Body of pancreas (tissue), 4 donors: ENCODE measurements around the gene NEK7. TPM values are rescaled to one million over a fixed set of nuclear protein-coding genes. Genes with fewer than 3 reads are reported as not detected.

ENCODE experiments used
- ATAC-seq: fragments of 150-250 bp; one replicate; pipeline ENCODE4 v1.9.1; 2016
- DNase-seq, 4 donors: peaks; one replicate each; pipeline ENCODE4 v3.0.0-alpha.2; 2019
- H3K27ac ChIP-seq, 4 donors: fragments of 200-600 bp; sonication (generic); 1 replicate in 3 of 4; 2 replicates in 1 of 4; pipeline versions ENCODE4 v1.5.1 to v1.6.1; 2016 to 2019; ENCODE audit warnings: mild to moderate bottlenecking in 1 of 4, mixed read lengths in 1 of 4, moderate library complexity in 1 of 4
- H3K27me3 ChIP-seq, 2 donors: fragments of 200-600 bp; sonication (generic); one replicate each; pipeline ENCODE4 v1.6.0; 2016; ENCODE audit warnings: mild to moderate bottlenecking in 1 of 2
- H3K36me3 ChIP-seq, 2 donors: fragments of 200-600 bp; sonication (generic); replicated peaks in 1 of 2; 2 replicates each; pipeline ENCODE4 v1.5.1; 2016; ENCODE audit warnings: low read depth in 2 of 2; ENCODE audit not compliant: insufficient read depth in 1 of 2
- H3K4me1 ChIP-seq: fragments of 200-600 bp; sonication (generic); one replicate; pipeline ENCODE4 v1.6.0; 2016
- H3K4me3 ChIP-seq, 2 donors: fragments of 200-600 bp; sonication (generic); 1 replicate in 1 of 2; 2 replicates in 1 of 2; pipeline ENCODE4 v1.5.1; 2016 to 2019
- H3K9me3 ChIP-seq, 3 donors: fragments of 200-600 bp; sonication (generic); 1 replicate in 2 of 3; 2 replicates in 1 of 3; pipeline ENCODE4 v1.5.1; 2016
- POLR2A ChIP-seq, 3 donors: fragments of 450-650 bp; IDR thresholded peaks; one replicate each; pipeline ENCODE4 v1.6.1; 2016; ENCODE audit warnings: antibody characterized with exemption in 3 of 3, mild to moderate bottlenecking in 2 of 3
- WGBS, 2 donors: methylation state at CpG; one replicate each; pipeline ENCODE4 v1.1.5; 2017; 5-methylcytosine and 5-hydroxymethylcytosine counted together
- intact Hi-C: fragments of 100-400 bp; cut with DNase I; formaldehyde crosslinking; loops from one replicate; pipeline ENCODE4 v1.15.1; 2023
- total RNA-seq, 2 donors: library from RNA; depleted of rRNA; stranded (reverse); fragments of >200 nt; gene quantifications; one replicate each; pipeline ENCODE4 v1.1.0, GENCODE V29; 2016
- TF ChIP-seq, protein P1 (sequence below), 7 experiments: fragments of 450-650 bp in 4 of 7; fragments of 200-600 bp in 3 of 7; sonication (generic) in 3 of 7; IDR thresholded peaks; one replicate each; pipeline ENCODE4 v1.5.1; 2016 to 2019; ENCODE audit warnings: antibody characterized with exemption in 7 of 7

NEK7 gene
- total RNA-seq, 2 donors from 2014 or later, result 39.2 to 49.5 TPM

DNA sequence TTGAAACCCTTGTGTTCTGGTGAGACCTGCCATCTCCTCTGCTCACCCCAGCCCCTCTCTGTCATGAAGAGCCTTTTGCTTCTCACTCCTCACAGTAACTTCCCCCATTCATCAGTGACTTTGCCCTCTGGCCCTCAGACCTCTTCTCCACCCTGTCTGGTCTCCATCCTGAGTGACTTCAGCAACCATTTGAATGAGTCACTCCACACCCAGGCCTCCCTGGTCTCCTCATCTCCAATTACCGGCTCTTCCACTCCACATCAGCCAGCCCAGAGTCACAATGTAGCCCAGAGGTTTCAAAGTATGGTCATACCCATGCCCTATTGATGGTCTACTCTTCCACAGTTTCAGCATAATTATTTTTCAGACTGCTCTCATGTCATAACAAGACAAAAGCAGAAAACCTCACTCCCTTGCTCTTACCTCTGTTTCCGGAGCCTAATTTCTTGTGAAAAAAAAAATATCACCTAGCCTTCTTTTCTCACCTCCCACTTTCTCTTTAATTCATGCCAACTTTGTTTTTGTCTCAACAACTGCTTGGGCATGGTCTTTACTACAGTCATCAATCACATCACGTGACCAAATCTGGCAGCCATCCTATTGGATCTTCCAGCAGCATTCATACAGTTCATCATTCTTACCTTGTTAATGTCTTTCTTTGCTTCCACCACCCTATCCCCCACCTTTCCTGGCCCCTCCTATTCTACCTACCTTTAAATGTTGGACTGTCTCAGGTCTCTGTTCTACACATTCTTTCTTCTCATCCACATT lies 35.6 kb upstream of the NEK7 start:
- Histone ChIP-seq H3K27me3 (no peaks in the 10 kb centered on the region), H3K4me3 (no peak overlapping the region), H3K9me3 (no peaks in the 10 kb centered on the region), H3K27ac (no peak overlapping the region), H3K4me1 (no peaks in the 10 kb centered on the region), H3K36me3 (no peaks in the 10 kb centered on the region)
- DNase-seq, result no peak
- intact Hi-C loops, result no loop called here
- TF ChIP-seq, protein P1, sequence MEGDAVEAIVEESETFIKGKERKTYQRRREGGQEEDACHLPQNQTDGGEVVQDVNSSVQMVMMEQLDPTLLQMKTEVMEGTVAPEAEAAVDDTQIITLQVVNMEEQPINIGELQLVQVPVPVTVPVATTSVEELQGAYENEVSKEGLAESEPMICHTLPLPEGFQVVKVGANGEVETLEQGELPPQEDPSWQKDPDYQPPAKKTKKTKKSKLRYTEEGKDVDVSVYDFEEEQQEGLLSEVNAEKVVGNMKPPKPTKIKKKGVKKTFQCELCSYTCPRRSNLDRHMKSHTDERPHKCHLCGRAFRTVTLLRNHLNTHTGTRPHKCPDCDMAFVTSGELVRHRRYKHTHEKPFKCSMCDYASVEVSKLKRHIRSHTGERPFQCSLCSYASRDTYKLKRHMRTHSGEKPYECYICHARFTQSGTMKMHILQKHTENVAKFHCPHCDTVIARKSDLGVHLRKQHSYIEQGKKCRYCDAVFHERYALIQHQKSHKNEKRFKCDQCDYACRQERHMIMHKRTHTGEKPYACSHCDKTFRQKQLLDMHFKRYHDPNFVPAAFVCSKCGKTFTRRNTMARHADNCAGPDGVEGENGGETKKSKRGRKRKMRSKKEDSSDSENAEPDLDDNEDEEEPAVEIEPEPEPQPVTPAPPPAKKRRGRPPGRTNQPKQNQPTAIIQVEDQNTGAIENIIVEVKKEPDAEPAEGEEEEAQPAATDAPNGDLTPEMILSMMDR (IDR thresholded peaks at IDR 0.05), result no peak
- no peak for TF ChIP-seq POLR2A (IDR thresholded peaks at IDR 0.05)
- no peak for ATAC-seq
- WGBS, 2 donors, result 85 to 93% methylated on average over 3 of the region's 3 CpGs

DNA sequence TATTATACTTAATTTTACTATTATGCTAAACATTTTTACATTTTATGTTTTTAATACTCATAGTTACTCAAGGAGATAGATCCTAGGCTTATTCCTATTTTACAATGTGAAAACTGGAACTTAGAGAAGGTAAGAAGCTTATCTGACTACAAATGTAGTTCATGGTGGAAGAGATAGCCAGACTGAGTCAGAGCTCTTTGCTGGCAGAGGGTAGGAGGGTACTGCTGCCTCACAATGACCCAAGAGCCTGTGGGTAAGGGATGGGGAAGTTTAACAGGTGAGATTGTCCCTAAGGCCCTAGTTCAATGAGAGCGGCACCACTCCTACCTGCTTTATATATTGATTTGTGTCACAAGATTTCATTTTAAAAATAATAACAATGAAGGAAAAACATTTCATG lies 34.1 kb upstream of the NEK7 start:
- no peak for TF ChIP-seq POLR2A (IDR thresholded peaks at IDR 0.05)
- TF ChIP-seq, protein P1 (IDR thresholded peaks at IDR 0.05), result no peak

DNA sequence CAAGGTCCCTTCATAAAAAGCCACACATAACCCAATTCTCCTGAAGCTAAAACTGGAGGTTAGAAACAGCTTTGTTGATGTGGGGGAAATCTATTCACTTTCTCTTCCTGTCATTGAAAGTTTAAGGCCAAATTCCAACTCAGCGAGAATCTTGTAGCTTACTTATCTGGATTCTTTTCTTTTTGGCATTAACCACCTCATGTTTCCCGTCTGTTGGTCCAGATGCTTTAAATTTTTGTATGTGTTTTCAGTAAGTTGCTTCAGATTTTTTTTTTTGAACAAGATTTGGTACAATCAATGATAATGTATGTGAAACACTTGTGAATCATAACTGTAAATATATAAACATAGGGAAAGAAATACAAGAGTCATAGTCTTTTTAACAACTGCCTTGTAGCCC lies 33.7 kb upstream of the NEK7 start:
- intact Hi-C loops, result no loop called here
- Histone ChIP-seq H3K4me3 (no peak overlapping the region), H3K9me3 (no peaks in the 10 kb centered on the region), H3K27me3 (no peaks in the 10 kb centered on the region), H3K36me3 (no peaks in the 10 kb centered on the region), H3K4me1 (no peaks in the 10 kb centered on the region), H3K27ac (no peak overlapping the region)
- ATAC-seq (no peak), DNase-seq (no peak)
- TF ChIP-seq, protein P1 (IDR thresholded peaks at IDR 0.05), result no peak
- no peak for TF ChIP-seq POLR2A (IDR thresholded peaks at IDR 0.05)
- 48 to 50% methylated on average over 2 of the region's 2 CpGs for WGBS, 2 donors

More for the DNA sequence above, 34.1 kb upstream of the NEK7 start:
- Histone ChIP-seq H3K36me3 (no peaks in the 10 kb centered on the region), H3K9me3 (no peaks in the 10 kb centered on the region), H3K4me1 (no peaks in the 10 kb centered on the region), H3K27ac (no peak overlapping the region), H3K27me3 (no peaks in the 10 kb centered on the region), H3K4me3 (no peak overlapping the region)
- ATAC-seq (no peak), DNase-seq (no peak)
- WGBS, 2 donors, result 84 to 93% methylated on average over 1 of the region's 1 CpG
- intact Hi-C loops, result no loop called here

DNA sequence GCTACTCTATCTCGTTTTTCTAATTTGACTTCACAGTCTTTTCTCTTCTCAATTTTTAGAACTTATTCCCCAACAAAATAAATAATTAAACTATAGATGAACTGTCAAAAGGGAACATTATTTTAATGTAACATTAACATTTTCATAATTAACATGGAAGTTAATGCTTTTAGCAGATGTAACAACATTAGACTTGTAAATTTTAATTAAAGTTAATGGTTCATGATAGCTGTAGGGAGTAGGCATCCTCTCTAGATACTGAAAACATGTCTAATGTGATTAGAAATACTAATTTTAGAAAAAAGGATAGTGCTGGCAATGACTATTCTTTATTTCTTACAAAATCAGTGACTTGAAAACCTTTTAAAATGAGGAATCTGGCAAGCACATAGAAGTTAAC lies 32.1 kb upstream of the NEK7 start:
- no peak for ATAC-seq
- TF ChIP-seq, protein P1 (IDR thresholded peaks at IDR 0.05), result no peak
- TF ChIP-seq POLR2A (IDR thresholded peaks at IDR 0.05), result no peak
- WGBS, 2 donors, result 71 to 92% methylated on average over 1 of the region's 1 CpG
- Histone ChIP-seq H3K4me3 (no peak overlapping the region), H3K36me3 (no peaks in the 10 kb centered on the region), H3K27ac (no peak overlapping the region), H3K9me3 (no peaks in the 10 kb centered on the region), H3K27me3 (no peaks in the 10 kb centered on the region), H3K4me1 (no peaks in the 10 kb centered on the region)
- DNase-seq, result no peak
- intact Hi-C loops, result no loop called here
